Keratinocyte (primary cell): ENCODE data around the gene CFAP100.

Experiments
- EZH2 ChIP-seq: IDR thresholded peaks from one replicate; pipeline ENCODE4 v1.6.1; 2012; ENCODE audit warnings: inconsistent platforms, mild to moderate bottlenecking, low read length, moderate library complexity
- TF ChIP-seq, protein P1 (sequence below), 3 experiments: IDR thresholded peaks in 1 of 3; conservative IDR thresholded peaks in 1 of 3; optimal IDR thresholded peaks in 1 of 3; 2 replicates in 2 of 3; 3 replicates in 1 of 3; pipeline versions ENCODE3 to v1.5.1; 2011; ENCODE audit warnings: low read length in 3 of 3, mild to moderate bottlenecking in 3 of 3, moderate library complexity in 2 of 3, control low read depth in 1 of 3, inconsistent platforms in 1 of 3; ENCODE audit not compliant: insufficient read depth in 2 of 3; ENCODE audit errors: extremely low read depth in 1 of 3

DNA sequence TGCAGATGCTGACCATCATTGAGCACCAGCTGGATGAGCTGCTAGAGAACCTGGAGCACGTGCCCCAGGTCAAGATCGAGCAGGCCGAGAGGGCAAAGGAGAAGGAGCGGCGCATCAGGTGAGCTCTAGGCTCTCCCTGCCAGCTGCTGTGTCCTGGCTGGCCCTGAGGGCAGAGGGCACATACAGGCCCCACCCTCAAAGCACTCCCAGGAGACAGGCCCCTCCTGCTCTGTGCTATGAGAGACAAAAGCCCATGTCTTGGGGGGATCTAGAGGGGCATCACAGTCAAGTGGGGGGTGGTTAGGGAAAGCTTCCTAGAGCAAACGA lies 39.5 kb downstream of the CFAP100 start:
- TF ChIP-seq, protein P1, sequence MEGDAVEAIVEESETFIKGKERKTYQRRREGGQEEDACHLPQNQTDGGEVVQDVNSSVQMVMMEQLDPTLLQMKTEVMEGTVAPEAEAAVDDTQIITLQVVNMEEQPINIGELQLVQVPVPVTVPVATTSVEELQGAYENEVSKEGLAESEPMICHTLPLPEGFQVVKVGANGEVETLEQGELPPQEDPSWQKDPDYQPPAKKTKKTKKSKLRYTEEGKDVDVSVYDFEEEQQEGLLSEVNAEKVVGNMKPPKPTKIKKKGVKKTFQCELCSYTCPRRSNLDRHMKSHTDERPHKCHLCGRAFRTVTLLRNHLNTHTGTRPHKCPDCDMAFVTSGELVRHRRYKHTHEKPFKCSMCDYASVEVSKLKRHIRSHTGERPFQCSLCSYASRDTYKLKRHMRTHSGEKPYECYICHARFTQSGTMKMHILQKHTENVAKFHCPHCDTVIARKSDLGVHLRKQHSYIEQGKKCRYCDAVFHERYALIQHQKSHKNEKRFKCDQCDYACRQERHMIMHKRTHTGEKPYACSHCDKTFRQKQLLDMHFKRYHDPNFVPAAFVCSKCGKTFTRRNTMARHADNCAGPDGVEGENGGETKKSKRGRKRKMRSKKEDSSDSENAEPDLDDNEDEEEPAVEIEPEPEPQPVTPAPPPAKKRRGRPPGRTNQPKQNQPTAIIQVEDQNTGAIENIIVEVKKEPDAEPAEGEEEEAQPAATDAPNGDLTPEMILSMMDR (optimal IDR thresholded peaks at IDR 0.05 in 1 of 3, IDR thresholded peaks at IDR 0.05 in 1 of 3, conservative IDR thresholded peaks at IDR 0.05 in 1 of 3; ENCODE audit: extremely low read depth in 1 of 3, insufficient read depth in 2 of 3, low read length in 3 of 3) = no peak
- no peak for TF ChIP-seq EZH2
